HS-5 (cell line): ENCODE results near the gene RIMBP2.

Experiments
- DNase-seq: peaks from one replicate; pipeline ENCODE4 v3.0.0-alpha.2; 2012; ENCODE audit warnings: low read depth

RIMBP2 gene

GRCh38 chr12:130481392-130481879 is 234.7 kb downstream of the RIMBP2 start:
- no peak for DNase-seq

GRCh38 chr12:130480887-130481286 is 235.2 kb downstream of the RIMBP2 start:
- no peak for DNase-seq

GRCh38 chr12:130480231-130480630 is 235.9 kb downstream of the RIMBP2 start:
- DNase-seq: no peak

- no peak for DNase-seq
Measured at GRCh38 chr12:130479401-130480125, 236.5 kb downstream of the RIMBP2 start.

- no peak for DNase-seq
Measured at GRCh38 chr12:130478786-130479185, 237.3 kb downstream of the RIMBP2 start.

- no peak for DNase-seq
Measured at GRCh38 chr12:130477701-130478100, 238.4 kb downstream of the RIMBP2 start.

GRCh38 chr12:130477266-130477665 is 238.8 kb downstream of the RIMBP2 start:
- no peak for DNase-seq

GRCh38 chr12:130476451-130477135 is 239.5 kb downstream of the RIMBP2 start:
- no peak for DNase-seq

GRCh38 chr12:130474599-130475269 is 241.4 kb downstream of the RIMBP2 start:
- DNase-seq: no peak

GRCh38 chr12:130473266-130473665 is 242.8 kb downstream of the RIMBP2 start:
- DNase-seq: no peak

- no peak for DNase-seq
Measured at GRCh38 chr12:130470969-130471368, 245.1 kb downstream of the RIMBP2 start.

- no peak for DNase-seq
Measured at GRCh38 chr12:130469552-130469951, 246.5 kb downstream of the RIMBP2 start.

GRCh38 chr12:130468700-130469245 is 247.3 kb downstream of the RIMBP2 start:
- no peak for DNase-seq

- no peak for DNase-seq
Measured at GRCh38 chr12:130468186-130468585, 247.9 kb downstream of the RIMBP2 start.

- no peak for DNase-seq
Measured at GRCh38 chr12:130465626-130466025, 250.5 kb downstream of the RIMBP2 start.

GRCh38 chr12:130465046-130465445 is 251.1 kb downstream of the RIMBP2 start:
- no peak for DNase-seq

GRCh38 chr12:130463818-130464670 is 252.1 kb downstream of the RIMBP2 start:
- no peak for DNase-seq

- no peak for DNase-seq
Measured at GRCh38 chr12:130463275-130463658, 252.8 kb downstream of the RIMBP2 start.

- no peak for DNase-seq
Measured at GRCh38 chr12:130462558-130463274, 253.4 kb downstream of the RIMBP2 start.

- no peak for DNase-seq
Measured at GRCh38 chr12:130461839-130462557, 254.1 kb downstream of the RIMBP2 start.
